ENCODE measurements around the gene AGAP2. TPM values are rescaled to one million over a fixed set of nuclear protein-coding genes. Genes with fewer than 3 reads are reported as not detected.

Gene AGAP2
- total RNA-seq, 4 donors from 2014 or later, result 1.2 to 125 (median 5.6) TPM

DNA sequence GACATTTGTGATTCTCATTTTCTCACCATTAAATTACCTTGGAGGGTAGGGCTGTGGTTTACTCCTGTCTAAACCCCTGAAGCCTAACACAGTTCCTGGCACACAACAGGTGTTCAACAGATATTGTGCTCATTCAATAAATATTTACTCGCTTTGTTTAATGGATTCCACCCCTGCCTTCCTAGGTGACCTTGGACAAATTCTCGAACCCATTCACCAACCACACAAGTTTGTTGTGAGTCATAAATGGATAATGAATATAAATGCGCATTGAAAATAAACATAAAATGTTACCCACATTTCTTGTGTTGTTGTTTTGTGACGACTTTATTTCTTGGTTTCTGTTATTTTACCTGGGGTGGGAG, 43.7 kb upstream of the AGAP2 start:
- Histone ChIP-seq H3K27ac (peak overlapping the region in 2 of 4 donors; percentile 78 to 84), H3K27me3 (no peaks in the 10 kb centered on the region), H3K9me3 (no peaks in the 10 kb centered on the region), H3K4me3 (peak overlapping the region in 1 of 4 donors; percentile 90), H3K4me1 (peaks cover 11 to 21% (median 14%) of the 10 kb centered on the region in 4 donors), H3K36me3 (peaks cover 0 to 15% (median 7%) of the 10 kb centered on the region in 4 donors)
- in situ Hi-C loops (cut with MboI; ENCODE audit: low pct_ligation_motif_present in 1 of 4, low pct_unique_long_range_greater_than_20kb in 1 of 4, low sequenced_read_pairs in 3 of 4) (no loop called here), intact Hi-C loops (cut with DNase I; ENCODE audit: low total_unique reads) (loop anchor here (1.0 kb wide), 1 partner anchor 123 kb away; no protein-coding TSS in a partner anchor)
- no peak for DNase-seq
- WGBS, 2 donors (ENCODE audit: low coverage in 1 of 2), result 16 to 30% methylated on average over 2 to 4 of the region's 4 CpGs
- TF ChIP-seq POLR2A (IDR thresholded peaks at IDR 0.05), result no peak
- TF ChIP-seq EP300 (IDR thresholded peaks at IDR 0.05; ENCODE audit: low read depth), result no peak
- no peak for TF ChIP-seq POLR2AphosphoS5 (IDR thresholded peaks at IDR 0.05)
- TF ChIP-seq, protein P1, sequence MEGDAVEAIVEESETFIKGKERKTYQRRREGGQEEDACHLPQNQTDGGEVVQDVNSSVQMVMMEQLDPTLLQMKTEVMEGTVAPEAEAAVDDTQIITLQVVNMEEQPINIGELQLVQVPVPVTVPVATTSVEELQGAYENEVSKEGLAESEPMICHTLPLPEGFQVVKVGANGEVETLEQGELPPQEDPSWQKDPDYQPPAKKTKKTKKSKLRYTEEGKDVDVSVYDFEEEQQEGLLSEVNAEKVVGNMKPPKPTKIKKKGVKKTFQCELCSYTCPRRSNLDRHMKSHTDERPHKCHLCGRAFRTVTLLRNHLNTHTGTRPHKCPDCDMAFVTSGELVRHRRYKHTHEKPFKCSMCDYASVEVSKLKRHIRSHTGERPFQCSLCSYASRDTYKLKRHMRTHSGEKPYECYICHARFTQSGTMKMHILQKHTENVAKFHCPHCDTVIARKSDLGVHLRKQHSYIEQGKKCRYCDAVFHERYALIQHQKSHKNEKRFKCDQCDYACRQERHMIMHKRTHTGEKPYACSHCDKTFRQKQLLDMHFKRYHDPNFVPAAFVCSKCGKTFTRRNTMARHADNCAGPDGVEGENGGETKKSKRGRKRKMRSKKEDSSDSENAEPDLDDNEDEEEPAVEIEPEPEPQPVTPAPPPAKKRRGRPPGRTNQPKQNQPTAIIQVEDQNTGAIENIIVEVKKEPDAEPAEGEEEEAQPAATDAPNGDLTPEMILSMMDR (IDR thresholded peaks at IDR 0.05), result no peak

- DNase-seq, result no peak
- WGBS, 2 donors (ENCODE audit: low coverage in 1 of 2), result 66 to 73% methylated on average over 2 of the region's 2 CpGs
- TF ChIP-seq POLR2AphosphoS5 (IDR thresholded peaks at IDR 0.05) (no peak), POLR2A (IDR thresholded peaks at IDR 0.05) (no peak), EP300 (IDR thresholded peaks at IDR 0.05; ENCODE audit: low read depth) (no peak)
- TF ChIP-seq, protein P1 (IDR thresholded peaks at IDR 0.05), result no peak
- no peaks in the 10 kb centered on the region for H3K9me3 ChIP-seq
- peak overlapping the region in 2 of 4 donors; percentile 35 to 84 for H3K27ac ChIP-seq
- no peak overlapping the region for H3K4me3 ChIP-seq
- peaks cover 0 to 11% (median 5%) of the 10 kb centered on the region in 4 donors for H3K36me3 ChIP-seq
- intact Hi-C loops (cut with DNase I; ENCODE audit: low total_unique reads) (loop anchor here (1.0 kb wide), 1 partner anchor 124 kb away; no protein-coding TSS in a partner anchor), in situ Hi-C loops (cut with MboI; ENCODE audit: low pct_ligation_motif_present in 1 of 4, low pct_unique_long_range_greater_than_20kb in 1 of 4, low sequenced_read_pairs in 3 of 4) (no loop called here)
- no peaks in the 10 kb centered on the region for H3K27me3 ChIP-seq
- H3K4me1 ChIP-seq, result peaks cover 11 to 21% (median 14%) of the 10 kb centered on the region in 4 donors
Observed at GRCh38 chr12:57781801-57782200, 43.3 kb upstream of the AGAP2 start.

DNA sequence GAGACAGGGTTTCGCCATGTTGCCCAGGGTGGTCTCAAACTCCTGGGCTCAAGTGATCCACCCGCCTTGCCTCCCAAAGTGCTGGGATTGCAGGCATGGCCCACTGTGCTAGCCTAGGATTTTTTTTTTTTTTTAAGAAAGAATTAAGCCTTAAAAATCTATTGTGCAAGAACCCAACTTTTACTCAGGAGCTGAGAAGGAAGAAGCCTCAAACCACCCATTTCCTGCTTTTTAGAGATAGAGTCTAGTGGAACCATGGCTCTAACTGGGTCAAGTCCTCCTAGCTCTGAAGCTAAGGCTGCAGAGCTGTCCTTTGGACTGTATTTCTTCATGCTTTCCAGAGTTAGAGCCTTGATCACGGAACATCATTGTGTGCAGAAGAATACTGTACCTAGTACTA, 42.7 kb upstream of the AGAP2 start:
- in situ Hi-C loops (cut with MboI; ENCODE audit: low pct_ligation_motif_present in 1 of 4, low pct_unique_long_range_greater_than_20kb in 1 of 4, low sequenced_read_pairs in 3 of 4) (no loop called here), intact Hi-C loops (cut with DNase I; ENCODE audit: low total_unique reads) (no loop called here)
- no peak for DNase-seq
- Histone ChIP-seq H3K36me3 (peaks cover 0 to 6% (median 3%) of the 10 kb centered on the region in 4 donors), H3K4me1 (peaks cover 11 to 21% (median 14%) of the 10 kb centered on the region in 4 donors), H3K9me3 (no peaks in the 10 kb centered on the region), H3K27ac (peak overlapping the region in 1 of 4 donors; percentile 35), H3K4me3 (no peak overlapping the region), H3K27me3 (no peaks in the 10 kb centered on the region)
- no peak for TF ChIP-seq POLR2A (IDR thresholded peaks at IDR 0.05)
- no peak for TF ChIP-seq POLR2AphosphoS5 (IDR thresholded peaks at IDR 0.05)
- TF ChIP-seq, protein P1 (IDR thresholded peaks at IDR 0.05), result no peak
- TF ChIP-seq EP300 (IDR thresholded peaks at IDR 0.05; ENCODE audit: low read depth), result no peak
- WGBS, 2 donors (ENCODE audit: low coverage in 1 of 2), result 81 to 94% methylated on average over 3 of the region's 3 CpGs

- no peak for DNase-seq
Observed at GRCh38 chr12:57780284-57780897, 41.8 kb upstream of the AGAP2 start.

More at GRCh38 chr12:57780284-57780897, 41.8 kb upstream of the AGAP2 start:
- 89% methylated on average over 4 of the region's 4 CpGs; no CpG with 5 or more reads in 1 of the 2 donors for WGBS, 2 donors (ENCODE audit: low coverage in 1 of 2)
- no peaks in the 10 kb centered on the region for H3K9me3 ChIP-seq
- peaks cover 11 to 21% (median 14%) of the 10 kb centered on the region in 4 donors for H3K4me1 ChIP-seq
- no peaks in the 10 kb centered on the region for H3K27me3 ChIP-seq
- no peaks in the 10 kb centered on the region for H3K36me3 ChIP-seq
- H3K27ac ChIP-seq, result no peak overlapping the region
- no peak overlapping the region for H3K4me3 ChIP-seq
- intact Hi-C loops (cut with DNase I; ENCODE audit: low total_unique reads), result no loop called here
- TF ChIP-seq, protein P1 (IDR thresholded peaks at IDR 0.05), result no peak
- no peak for TF ChIP-seq EP300 (IDR thresholded peaks at IDR 0.05; ENCODE audit: low read depth)
- no peak for TF ChIP-seq POLR2A (IDR thresholded peaks at IDR 0.05)
- TF ChIP-seq POLR2AphosphoS5 (IDR thresholded peaks at IDR 0.05), result no peak
- in situ Hi-C loops (cut with MboI; ENCODE audit: low pct_ligation_motif_present in 1 of 4, low pct_unique_long_range_greater_than_20kb in 1 of 4, low sequenced_read_pairs in 3 of 4), result no loop called here

All from transverse colon (tissue), 4 donors.